ENCODE measurements around the gene SAMHD1. TPM values are rescaled to one million over a fixed set of nuclear protein-coding genes. Genes with fewer than 3 reads are reported as not detected.
"Not testable (repeated sequence)": the region's sequence is repeated elsewhere in the genome, so short reads cannot be mapped to it uniquely, and the experiment has no call there.

SAMHD1 gene
- total RNA-seq, 2 donors from 2014 or later, result 33.2 to 49.2 TPM

DNA sequence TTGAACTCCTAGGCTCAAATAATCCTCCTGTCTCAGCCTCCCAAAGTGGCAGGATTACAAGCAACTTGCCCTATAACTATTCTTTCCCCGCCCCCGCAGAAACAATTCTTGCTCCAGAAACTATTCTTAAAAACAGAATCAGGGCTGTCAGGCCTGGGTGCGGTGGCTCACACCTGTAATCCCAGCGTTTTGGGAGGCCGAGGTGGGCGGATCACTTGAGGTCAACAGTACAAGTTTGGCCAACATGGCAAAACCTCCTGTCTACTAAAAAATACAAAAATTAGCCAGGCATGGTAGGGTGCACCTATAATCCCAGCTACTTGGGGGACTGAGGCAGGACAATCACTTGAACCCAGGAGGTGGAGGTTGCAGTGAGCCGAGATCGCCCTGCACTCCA lies 31.2 kb downstream of the SAMHD1 start:
- Mint-ChIP-seq H3K4me1 (ENCODE audit: low read depth) (peaks cover 24% of the 10 kb centered on the region), H3K9me3 (no peaks in the 10 kb centered on the region), H3K36me3 (ENCODE audit: insufficient read depth in 2 of 2) (peaks cover 4 to 5% of the 10 kb centered on the region in 2 donors), H3K27me3 (ENCODE audit: low read depth) (no peaks in the 10 kb centered on the region), H3K27ac (no peak overlapping the region), H3K4me3 (no peak overlapping the region)
- DNase-seq (no peak), ATAC-seq (replicated peaks in 1 of 2) (no peak)

DNA sequence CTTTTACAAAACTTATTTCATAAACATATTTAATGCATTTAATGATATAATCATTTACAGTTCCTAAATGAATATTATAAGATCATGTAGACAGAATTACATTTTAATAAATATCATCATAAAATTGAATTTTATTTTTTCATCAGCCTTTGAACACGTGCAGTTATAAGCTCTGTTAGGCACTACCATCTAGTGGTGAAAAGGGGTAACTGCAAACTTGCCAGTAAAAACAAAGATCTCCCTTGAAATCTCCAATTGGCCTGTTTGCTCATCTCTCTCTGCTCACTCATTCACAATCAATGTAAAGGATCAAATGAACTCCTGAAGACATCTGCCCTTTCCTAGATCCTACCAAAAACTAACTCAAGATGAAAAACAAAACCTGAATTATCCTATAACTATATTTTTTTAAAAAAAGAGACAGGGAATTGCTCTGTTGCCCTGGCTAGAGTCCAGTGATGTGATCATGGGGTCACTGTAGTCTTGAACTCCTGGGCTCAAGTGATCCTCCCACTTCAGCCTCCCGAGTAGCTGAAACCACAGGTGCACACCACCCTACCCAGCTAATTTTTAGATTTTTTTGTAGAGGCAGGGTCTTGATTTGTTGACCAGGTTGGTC lies 31.7 kb downstream of the SAMHD1 start:
- Mint-ChIP-seq H3K27ac (peak overlapping the region; percentile 36), H3K4me3 (no peak overlapping the region), H3K36me3 (ENCODE audit: insufficient read depth in 2 of 2) (peaks cover 4 to 7% of the 10 kb centered on the region in 2 donors), H3K27me3 (ENCODE audit: low read depth) (no peaks in the 10 kb centered on the region), H3K4me1 (ENCODE audit: low read depth) (peaks cover 19% of the 10 kb centered on the region), H3K9me3 (no peaks in the 10 kb centered on the region)
- DNase-seq (peak; percentile 35 to 46), ATAC-seq (replicated peaks in 1 of 2) (peak; percentile 53 to 62)

GRCh38 chr20:36917943-36918342 lies 33.6 kb downstream of the SAMHD1 start:
- Mint-ChIP-seq H3K9me3 (no peaks in the 10 kb centered on the region), H3K27ac (no peak overlapping the region), H3K4me3 (no peak overlapping the region), H3K4me1 (ENCODE audit: low read depth) (peaks cover 6% of the 10 kb centered on the region), H3K27me3 (ENCODE audit: low read depth) (no peaks in the 10 kb centered on the region), H3K36me3 (ENCODE audit: insufficient read depth in 2 of 2) (peaks cover 2 to 5% of the 10 kb centered on the region in 2 donors)
- ATAC-seq (replicated peaks in 1 of 2), result peak in 1 of 2 donors; percentile 45
- DNase-seq, result no peak

GRCh38 chr20:36917240-36917639 lies 34.3 kb downstream of the SAMHD1 start:
- H3K36me3 Mint-ChIP-seq (ENCODE audit: insufficient read depth in 2 of 2), result peaks cover 4 to 7% of the 10 kb centered on the region in 2 donors
- H3K27ac Mint-ChIP-seq, result no peak overlapping the region
- peaks cover 6% of the 10 kb centered on the region for H3K4me1 Mint-ChIP-seq (ENCODE audit: low read depth)

GRCh38 chr20:36916199-36916598 lies 35.3 kb downstream of the SAMHD1 start:
- peaks cover 6% of the 10 kb centered on the region for H3K4me1 Mint-ChIP-seq (ENCODE audit: low read depth)
- H3K9me3 Mint-ChIP-seq, result no peaks in the 10 kb centered on the region
- no peak for ATAC-seq (replicated peaks in 1 of 2)
- H3K27ac Mint-ChIP-seq, result no peak overlapping the region
- peaks cover 6 to 11% of the 10 kb centered on the region in 2 donors for H3K36me3 Mint-ChIP-seq (ENCODE audit: insufficient read depth in 2 of 2)
- H3K27me3 Mint-ChIP-seq (ENCODE audit: low read depth), result no peaks in the 10 kb centered on the region
- no peak overlapping the region for H3K4me3 Mint-ChIP-seq
- DNase-seq, result no peak

More at GRCh38 chr20:36917240-36917639, 34.3 kb downstream of the SAMHD1 start:
- H3K27me3 Mint-ChIP-seq (ENCODE audit: low read depth), result no peaks in the 10 kb centered on the region
- no peak overlapping the region for H3K4me3 Mint-ChIP-seq
- no peaks in the 10 kb centered on the region for H3K9me3 Mint-ChIP-seq
- DNase-seq (no peak), ATAC-seq (replicated peaks in 1 of 2) (no peak)

- no peak for ATAC-seq (replicated peaks in 1 of 2)
- H3K4me3 Mint-ChIP-seq, result no peak overlapping the region
These were observed 42.9 kb downstream of the SAMHD1 start for GRCh38 chr20:36908603-36909002.

DNA sequence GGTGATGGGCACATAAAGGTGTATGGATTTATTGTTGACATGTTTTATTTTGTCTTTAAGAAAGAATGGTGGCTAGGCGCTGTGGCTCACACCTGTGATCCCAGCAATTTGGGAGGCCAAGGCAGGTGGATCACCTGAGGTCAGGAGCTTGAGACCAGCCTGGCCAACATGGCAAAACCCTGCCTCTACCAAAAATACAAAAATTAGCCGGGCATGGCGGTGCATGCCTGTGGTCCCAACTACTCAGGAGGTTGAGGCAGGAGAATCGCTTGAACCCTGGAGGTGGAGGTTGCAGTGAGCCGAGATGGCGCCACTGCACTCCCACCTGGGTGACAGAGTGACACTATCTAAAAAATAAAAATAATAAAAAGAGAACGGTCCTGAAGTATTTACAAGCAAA lies 45.4 kb downstream of the SAMHD1 start:
- not testable (repeated sequence) for H3K27ac Mint-ChIP-seq; H3K9me3 Mint-ChIP-seq; H3K4me3 Mint-ChIP-seq; H3K27me3 Mint-ChIP-seq (ENCODE audit: low read depth); ATAC-seq (replicated peaks in 1 of 2); H3K4me1 Mint-ChIP-seq (ENCODE audit: low read depth); DNase-seq
- peaks cover 11 to 22% of the 10 kb centered on the region in 2 donors for H3K36me3 Mint-ChIP-seq (ENCODE audit: insufficient read depth in 2 of 2)

More at GRCh38 chr20:36908603-36909002, 42.9 kb downstream of the SAMHD1 start:
- H3K36me3 Mint-ChIP-seq (ENCODE audit: insufficient read depth in 2 of 2), result peaks cover 9 to 22% of the 10 kb centered on the region in 2 donors
- H3K27ac Mint-ChIP-seq, result no peak overlapping the region
- peaks cover 6% of the 10 kb centered on the region for H3K4me1 Mint-ChIP-seq (ENCODE audit: low read depth)
- H3K27me3 Mint-ChIP-seq (ENCODE audit: low read depth), result no peaks in the 10 kb centered on the region
- no peak for DNase-seq
- no peaks in the 10 kb centered on the region for H3K9me3 Mint-ChIP-seq

GRCh38 chr20:36905566-36905965 lies 45.9 kb downstream of the SAMHD1 start:
- ATAC-seq (replicated peaks in 1 of 2); DNase-seq; H3K4me3 Mint-ChIP-seq; H3K9me3 Mint-ChIP-seq; H3K4me1 Mint-ChIP-seq (ENCODE audit: low read depth); H3K27me3 Mint-ChIP-seq (ENCODE audit: low read depth): not testable (repeated sequence)
- Mint-ChIP-seq H3K36me3 (ENCODE audit: insufficient read depth in 2 of 2) (peaks cover 10 to 19% of the 10 kb centered on the region in 2 donors), H3K27ac (peak overlapping the region; percentile 44)

- Mint-ChIP-seq H3K27ac (peak overlapping the region; percentile 44), H3K4me3 (no peak overlapping the region)
- ATAC-seq (replicated peaks in 1 of 2), result no peak
These were observed 46.8 kb downstream of the SAMHD1 start for GRCh38 chr20:36904690-36905089.

DNA sequence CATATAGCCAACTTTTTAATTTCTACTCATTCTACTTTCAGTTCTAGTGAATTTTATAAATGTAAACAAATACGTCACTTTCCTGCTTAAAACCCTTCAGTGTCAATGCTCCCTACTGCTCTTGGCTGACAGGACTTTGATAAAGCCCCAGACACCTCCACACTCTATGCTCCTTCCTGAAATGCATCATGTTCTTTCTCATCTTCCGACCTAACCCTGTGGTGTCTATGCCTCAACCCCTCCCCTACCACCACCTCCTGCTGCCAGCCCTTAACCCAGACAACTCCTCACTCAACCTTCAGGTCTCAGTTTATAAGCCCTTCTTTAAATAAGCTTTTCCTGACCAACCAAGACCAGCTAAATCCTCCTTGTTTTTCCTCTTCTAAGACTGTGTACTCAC lies 56.5 kb downstream of the SAMHD1 start:
- H3K36me3 Mint-ChIP-seq (ENCODE audit: insufficient read depth in 2 of 2), result peaks cover 8% of the 10 kb centered on the region in 2 donors
- no peaks in the 10 kb centered on the region for H3K27me3 Mint-ChIP-seq (ENCODE audit: low read depth)
- DNase-seq, result peak; percentile 12 to 32
- H3K27ac Mint-ChIP-seq, result peak overlapping the region; percentile 77
- peak; percentile 95 to 99 for ATAC-seq (replicated peaks in 1 of 2)
- peak overlapping the region in 1 of 2 donors; percentile 7 for H3K4me3 Mint-ChIP-seq
- no peaks in the 10 kb centered on the region for H3K9me3 Mint-ChIP-seq
- H3K4me1 Mint-ChIP-seq (ENCODE audit: low read depth), result peaks cover 12% of the 10 kb centered on the region

More at GRCh38 chr20:36904690-36905089, 46.8 kb downstream of the SAMHD1 start:
- H3K27me3 Mint-ChIP-seq (ENCODE audit: low read depth), result no peaks in the 10 kb centered on the region
- DNase-seq, result no peak
- no peaks in the 10 kb centered on the region for H3K9me3 Mint-ChIP-seq
- H3K36me3 Mint-ChIP-seq (ENCODE audit: insufficient read depth in 2 of 2), result peaks cover 10 to 17% of the 10 kb centered on the region in 2 donors
- peaks cover 6% of the 10 kb centered on the region for H3K4me1 Mint-ChIP-seq (ENCODE audit: low read depth)

DNA sequence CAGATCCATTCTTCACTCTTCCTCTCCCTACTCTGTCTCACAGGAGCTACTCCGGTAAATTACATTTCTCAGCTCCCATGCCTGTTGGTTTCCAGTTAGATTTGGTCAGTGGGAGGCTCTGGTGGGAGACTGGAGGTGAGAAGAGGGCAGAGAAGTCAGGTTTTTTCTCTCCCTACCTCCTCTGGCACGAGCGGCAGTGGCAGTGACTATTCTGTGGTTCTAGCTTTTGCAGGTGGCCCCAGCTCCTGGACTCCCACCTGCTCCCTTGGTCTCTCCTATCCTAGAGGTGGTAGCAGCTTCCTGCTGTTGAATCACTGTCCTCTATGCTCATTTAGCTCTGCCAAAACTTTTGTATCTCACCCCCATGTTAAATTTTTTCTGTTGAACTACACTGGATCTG lies 57.7 kb downstream of the SAMHD1 start:
- Mint-ChIP-seq H3K27me3 (ENCODE audit: low read depth) (no peaks in the 10 kb centered on the region), H3K4me3 (no peak overlapping the region), H3K9me3 (no peaks in the 10 kb centered on the region), H3K27ac (no peak overlapping the region), H3K4me1 (ENCODE audit: low read depth) (peaks cover 17% of the 10 kb centered on the region), H3K36me3 (ENCODE audit: insufficient read depth in 2 of 2) (peaks cover 6 to 8% of the 10 kb centered on the region in 2 donors)
- ATAC-seq (replicated peaks in 1 of 2) (no peak), DNase-seq (no peak)

GRCh38 chr20:36891211-36891610 lies 60.3 kb downstream of the SAMHD1 start:
- Mint-ChIP-seq H3K36me3 (ENCODE audit: insufficient read depth in 2 of 2) (peaks cover 0 to 4% of the 10 kb centered on the region in 2 donors), H3K9me3 (no peaks in the 10 kb centered on the region), H3K4me1 (ENCODE audit: low read depth) (peaks cover 26% of the 10 kb centered on the region), H3K4me3 (no peak overlapping the region), H3K27me3 (ENCODE audit: low read depth) (no peaks in the 10 kb centered on the region), H3K27ac (no peak overlapping the region)
- DNase-seq (no peak), ATAC-seq (replicated peaks in 1 of 2) (no peak)

DNA sequence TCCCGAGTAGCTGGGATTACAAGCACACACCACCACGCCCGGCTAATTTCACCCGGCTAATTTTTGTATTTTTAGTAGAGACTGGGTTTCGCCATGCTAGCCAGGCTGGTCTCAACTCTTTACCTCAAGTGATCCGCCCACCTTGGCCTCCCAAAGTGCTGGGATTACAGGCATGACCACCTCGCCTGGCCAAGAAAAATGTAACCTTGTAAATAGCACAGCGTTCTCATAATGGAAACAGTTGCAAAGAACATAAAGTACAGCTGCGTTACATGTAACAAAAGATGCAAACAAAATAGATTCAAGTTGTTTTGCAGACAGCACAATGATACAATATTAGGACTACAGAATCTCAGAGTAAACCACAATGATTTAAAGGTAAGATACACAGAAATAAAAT lies 60.9 kb downstream of the SAMHD1 start:
- H3K9me3 Mint-ChIP-seq, result no peaks in the 10 kb centered on the region
- peaks cover 0 to 4% of the 10 kb centered on the region in 2 donors for H3K36me3 Mint-ChIP-seq (ENCODE audit: insufficient read depth in 2 of 2)
- ATAC-seq (replicated peaks in 1 of 2) (no peak), DNase-seq (no peak)
- no peaks in the 10 kb centered on the region for H3K27me3 Mint-ChIP-seq (ENCODE audit: low read depth)
- peaks cover 26% of the 10 kb centered on the region for H3K4me1 Mint-ChIP-seq (ENCODE audit: low read depth)
- peak overlapping the region; percentile 8 for H3K27ac Mint-ChIP-seq
- H3K4me3 Mint-ChIP-seq, result no peak overlapping the region
